HL-60 (cell line): ENCODE results near the gene USP3.

ENCODE experiments used
- DNase-seq, 2 experiments: peaks; one replicate each; pipeline ENCODE4 v3.0.0-alpha.2; 2010 to 2020; ENCODE audit warnings: low read depth in 1 of 2, low spot score in 1 of 2
- H3K27ac ChIP-seq: fragments of 250-450 bp; sonication (Bioruptor Pico); replicated peaks from 2 replicates; pipeline ENCODE4 v1.5.1; 2020; ENCODE audit warnings: mild to moderate bottlenecking, moderate library complexity
- H3K27me3 ChIP-seq: fragments of 250-450 bp; sonication (Bioruptor Pico); 2 replicates; pipeline ENCODE4 v1.5.1; 2021; ENCODE audit warnings: mild to moderate bottlenecking, moderate library complexity; ENCODE audit not compliant: insufficient read depth, poor library complexity, severe bottlenecking
- H3K4me3 ChIP-seq: replicated peaks from 2 replicates; pipeline ENCODE4 v1.5.1; 2011; ENCODE audit warnings: mild to moderate bottlenecking, control low read depth, low read length; ENCODE audit not compliant: insufficient read depth
- GABPA ChIP-seq: IDR thresholded peaks from 2 replicates; pipeline ENCODE4 v1.6.1; 2012; ENCODE audit warnings: low read depth
- POLR2AphosphoS5 ChIP-seq: IDR thresholded peaks from 2 replicates; pipeline ENCODE4 v1.6.1; 2012; ENCODE audit warnings: low read depth
- SPI1 ChIP-seq: IDR thresholded peaks from 2 replicates; pipeline ENCODE4 v1.6.1; 2012; ENCODE audit warnings: low read depth, mild to moderate bottlenecking, borderline replicate concordance
- TF ChIP-seq, protein P1 (sequence below): IDR thresholded peaks from one replicate; pipeline ENCODE4 v1.5.1; 2011; ENCODE audit warnings: low read length, control low read depth, inconsistent platforms; ENCODE audit not compliant: insufficient read depth
- TF ChIP-seq, protein P2 (sequence below): IDR thresholded peaks from 2 replicates; pipeline ENCODE4 v1.6.1; 2012; ENCODE audit warnings: low read depth; ENCODE audit not compliant: insufficient replicate concordance

The USP3 gene

DNA sequence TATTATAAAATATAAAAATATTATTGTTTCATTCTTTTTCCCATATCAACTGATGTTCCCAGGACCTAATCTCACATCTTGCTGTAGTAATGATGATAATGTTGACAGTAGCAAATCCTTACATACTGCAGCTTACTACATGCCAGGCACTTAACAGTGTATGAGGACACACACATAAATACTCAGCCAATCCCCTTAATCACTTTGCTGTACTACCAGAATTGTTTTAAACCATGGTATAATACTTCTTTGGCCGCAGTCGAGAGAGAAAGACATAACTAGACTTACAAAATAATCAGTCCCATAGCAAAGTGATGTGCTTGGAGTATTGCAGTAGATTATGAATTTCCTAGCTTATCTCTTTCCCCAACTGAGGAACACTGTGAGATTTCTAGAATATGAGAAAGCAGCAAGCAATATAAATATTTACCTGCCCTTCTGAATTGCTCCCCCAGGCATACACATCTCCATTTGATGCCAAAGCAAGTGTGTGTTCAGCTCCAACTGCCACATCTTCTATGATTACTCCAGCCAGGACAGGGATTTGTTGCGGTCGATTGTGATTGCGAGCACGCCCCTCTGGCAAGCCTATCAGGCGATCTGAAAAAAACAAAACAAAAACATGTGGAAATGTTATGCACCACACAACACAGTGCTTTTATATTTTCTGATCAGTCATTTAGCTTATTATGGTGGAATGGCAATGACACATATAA is 125.8 kb downstream of the USP3 start:
- no peaks in the 10 kb centered on the region for H3K27me3 ChIP-seq
- no peak overlapping the region for H3K27ac ChIP-seq
- no peak overlapping the region for H3K4me3 ChIP-seq
- no peak for DNase-seq
- TF ChIP-seq SPI1: no peak
- TF ChIP-seq, protein P1, sequence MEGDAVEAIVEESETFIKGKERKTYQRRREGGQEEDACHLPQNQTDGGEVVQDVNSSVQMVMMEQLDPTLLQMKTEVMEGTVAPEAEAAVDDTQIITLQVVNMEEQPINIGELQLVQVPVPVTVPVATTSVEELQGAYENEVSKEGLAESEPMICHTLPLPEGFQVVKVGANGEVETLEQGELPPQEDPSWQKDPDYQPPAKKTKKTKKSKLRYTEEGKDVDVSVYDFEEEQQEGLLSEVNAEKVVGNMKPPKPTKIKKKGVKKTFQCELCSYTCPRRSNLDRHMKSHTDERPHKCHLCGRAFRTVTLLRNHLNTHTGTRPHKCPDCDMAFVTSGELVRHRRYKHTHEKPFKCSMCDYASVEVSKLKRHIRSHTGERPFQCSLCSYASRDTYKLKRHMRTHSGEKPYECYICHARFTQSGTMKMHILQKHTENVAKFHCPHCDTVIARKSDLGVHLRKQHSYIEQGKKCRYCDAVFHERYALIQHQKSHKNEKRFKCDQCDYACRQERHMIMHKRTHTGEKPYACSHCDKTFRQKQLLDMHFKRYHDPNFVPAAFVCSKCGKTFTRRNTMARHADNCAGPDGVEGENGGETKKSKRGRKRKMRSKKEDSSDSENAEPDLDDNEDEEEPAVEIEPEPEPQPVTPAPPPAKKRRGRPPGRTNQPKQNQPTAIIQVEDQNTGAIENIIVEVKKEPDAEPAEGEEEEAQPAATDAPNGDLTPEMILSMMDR: no peak
- no peak for TF ChIP-seq GABPA
- TF ChIP-seq, protein P2, sequence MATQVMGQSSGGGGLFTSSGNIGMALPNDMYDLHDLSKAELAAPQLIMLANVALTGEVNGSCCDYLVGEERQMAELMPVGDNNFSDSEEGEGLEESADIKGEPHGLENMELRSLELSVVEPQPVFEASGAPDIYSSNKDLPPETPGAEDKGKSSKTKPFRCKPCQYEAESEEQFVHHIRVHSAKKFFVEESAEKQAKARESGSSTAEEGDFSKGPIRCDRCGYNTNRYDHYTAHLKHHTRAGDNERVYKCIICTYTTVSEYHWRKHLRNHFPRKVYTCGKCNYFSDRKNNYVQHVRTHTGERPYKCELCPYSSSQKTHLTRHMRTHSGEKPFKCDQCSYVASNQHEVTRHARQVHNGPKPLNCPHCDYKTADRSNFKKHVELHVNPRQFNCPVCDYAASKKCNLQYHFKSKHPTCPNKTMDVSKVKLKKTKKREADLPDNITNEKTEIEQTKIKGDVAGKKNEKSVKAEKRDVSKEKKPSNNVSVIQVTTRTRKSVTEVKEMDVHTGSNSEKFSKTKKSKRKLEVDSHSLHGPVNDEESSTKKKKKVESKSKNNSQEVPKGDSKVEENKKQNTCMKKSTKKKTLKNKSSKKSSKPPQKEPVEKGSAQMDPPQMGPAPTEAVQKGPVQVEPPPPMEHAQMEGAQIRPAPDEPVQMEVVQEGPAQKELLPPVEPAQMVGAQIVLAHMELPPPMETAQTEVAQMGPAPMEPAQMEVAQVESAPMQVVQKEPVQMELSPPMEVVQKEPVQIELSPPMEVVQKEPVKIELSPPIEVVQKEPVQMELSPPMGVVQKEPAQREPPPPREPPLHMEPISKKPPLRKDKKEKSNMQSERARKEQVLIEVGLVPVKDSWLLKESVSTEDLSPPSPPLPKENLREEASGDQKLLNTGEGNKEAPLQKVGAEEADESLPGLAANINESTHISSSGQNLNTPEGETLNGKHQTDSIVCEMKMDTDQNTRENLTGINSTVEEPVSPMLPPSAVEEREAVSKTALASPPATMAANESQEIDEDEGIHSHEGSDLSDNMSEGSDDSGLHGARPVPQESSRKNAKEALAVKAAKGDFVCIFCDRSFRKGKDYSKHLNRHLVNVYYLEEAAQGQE: no peak
- no peak for TF ChIP-seq POLR2AphosphoS5

DNA sequence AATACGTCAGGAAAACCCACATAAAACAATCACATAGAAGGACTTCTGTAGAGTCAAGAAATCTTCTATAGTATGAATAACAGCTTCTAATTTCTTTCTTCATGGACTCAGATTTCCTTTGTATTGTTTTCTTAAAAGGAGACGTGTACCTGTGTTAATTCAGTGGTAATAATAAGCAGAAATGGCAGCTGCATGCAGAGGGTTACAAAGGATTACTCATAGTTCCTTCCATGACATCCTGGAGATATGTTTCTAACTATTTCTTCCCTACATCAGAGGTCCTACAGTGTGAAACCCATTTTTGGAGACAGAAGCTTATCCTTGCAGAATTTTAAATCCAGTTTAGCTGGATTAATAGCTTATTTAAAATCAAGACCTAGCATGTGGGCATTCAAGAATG is 128.9 kb downstream of the USP3 start:
- TF ChIP-seq, protein P1: no peak
- no peak for TF ChIP-seq GABPA
- TF ChIP-seq, protein P2: no peak
- no peak for DNase-seq
- Histone ChIP-seq H3K4me3 (no peak overlapping the region), H3K27me3 (no peaks in the 10 kb centered on the region), H3K27ac (no peak overlapping the region)

DNA sequence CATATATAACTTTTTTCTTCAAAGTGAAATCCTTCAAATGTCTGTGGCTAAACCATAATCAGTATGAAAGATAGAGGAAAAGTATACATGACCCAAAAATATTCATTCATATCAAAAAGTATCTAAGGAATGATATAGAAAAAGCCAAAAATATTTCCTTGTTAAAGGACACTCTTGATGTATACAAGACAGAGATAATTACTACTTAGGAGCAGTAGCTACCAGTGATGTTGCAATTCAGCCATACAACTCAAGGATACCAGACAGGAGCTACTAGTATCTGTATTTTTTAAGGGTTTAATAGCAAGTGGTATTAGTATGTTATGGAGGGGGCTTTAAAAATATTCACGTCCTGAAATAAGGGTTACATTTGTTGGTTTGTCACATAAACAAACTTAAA is 129.8 kb downstream of the USP3 start:
- H3K4me3 ChIP-seq: no peak overlapping the region
- no peak overlapping the region for H3K27ac ChIP-seq
- DNase-seq: no peak
- TF ChIP-seq GABPA: no peak
- TF ChIP-seq SPI1: no peak
- TF ChIP-seq, protein P1: no peak
- no peak for TF ChIP-seq POLR2AphosphoS5
- H3K27me3 ChIP-seq: no peaks in the 10 kb centered on the region

DNA sequence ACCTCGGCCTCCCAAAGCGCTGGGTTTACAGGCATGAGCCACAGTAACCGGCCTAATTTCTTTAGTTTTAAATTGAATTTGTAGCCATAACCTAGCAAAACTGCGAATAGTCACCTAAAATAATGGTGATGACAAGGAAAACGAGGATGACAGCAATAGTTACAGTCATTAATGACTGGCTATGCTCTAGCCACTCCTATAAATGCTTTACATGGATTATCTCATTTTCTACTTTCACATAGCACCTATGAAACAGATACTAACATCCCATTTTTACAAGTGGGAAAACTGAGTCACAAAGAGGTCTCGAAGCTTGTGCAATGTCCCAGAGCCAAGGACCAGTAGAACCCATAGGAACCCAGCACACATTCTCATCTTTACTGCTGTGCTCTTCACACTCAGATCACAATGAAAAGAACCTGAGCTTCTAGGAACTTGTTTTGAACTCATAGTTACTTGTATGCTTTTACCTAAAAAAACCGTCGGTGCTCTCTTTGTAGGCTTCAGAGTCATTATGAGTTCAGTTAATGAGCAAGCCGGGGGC is 132.2 kb downstream of the USP3 start:
- no peak for DNase-seq
- H3K27me3 ChIP-seq: no peaks in the 10 kb centered on the region
- no peak overlapping the region for H3K27ac ChIP-seq
- TF ChIP-seq POLR2AphosphoS5: no peak
- TF ChIP-seq SPI1: no peak
- no peak for TF ChIP-seq GABPA
- TF ChIP-seq, protein P1: no peak
- TF ChIP-seq, protein P2: no peak
- no peak overlapping the region for H3K4me3 ChIP-seq
